Measurements from ENCODE around the gene CRYM.
"Not testable (repeated sequence)": the region's sequence is repeated elsewhere in the genome, so short reads cannot be mapped to it uniquely, and the experiment has no call there.

Gene CRYM

DNA sequence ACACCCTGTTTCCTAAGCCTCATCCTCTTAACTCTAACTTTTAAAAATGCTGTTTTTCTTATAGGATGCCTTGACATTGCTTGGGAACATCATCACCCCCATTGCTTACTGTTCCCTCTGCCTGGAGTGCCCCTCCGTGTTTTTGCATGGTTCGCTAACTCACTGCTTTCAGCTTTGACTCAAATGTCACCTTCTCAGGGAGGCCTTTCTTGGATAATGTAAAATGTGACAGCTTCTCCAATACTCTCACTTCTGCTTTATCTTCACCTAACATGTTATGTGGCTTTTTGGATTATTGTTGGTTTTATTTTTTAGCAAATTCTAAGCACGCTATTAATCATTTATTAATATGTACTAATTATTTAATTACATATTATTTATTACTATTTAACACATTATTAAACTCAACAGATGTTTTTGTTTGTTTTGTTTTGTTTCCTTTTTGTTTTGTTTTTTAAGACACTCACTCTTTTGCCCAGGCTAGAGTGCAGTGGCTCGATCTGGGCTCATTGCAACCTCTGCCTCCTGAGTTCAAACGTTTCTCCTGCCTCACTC lies 3.8 kb downstream of the CRYM start:
- H3K4me3 ChIP-seq (ENCODE audit: low read length), result no peak overlapping the region
- H3K9ac ChIP-seq (ENCODE audit: low read length), result no peak overlapping the region
- H3K27ac ChIP-seq (ENCODE audit: low read depth, low read length), result no peak overlapping the region
- no peaks in the 10 kb centered on the region for H3K4me1 ChIP-seq (ENCODE audit: control insufficient read depth, insufficient read depth, low read length)
- H3K27me3 ChIP-seq (ENCODE audit: control insufficient read depth, insufficient read depth, low read length), result no peaks in the 10 kb centered on the region
- no peaks in the 10 kb centered on the region for H3K36me3 ChIP-seq (ENCODE audit: control insufficient read depth, insufficient read depth, low read length)

DNA sequence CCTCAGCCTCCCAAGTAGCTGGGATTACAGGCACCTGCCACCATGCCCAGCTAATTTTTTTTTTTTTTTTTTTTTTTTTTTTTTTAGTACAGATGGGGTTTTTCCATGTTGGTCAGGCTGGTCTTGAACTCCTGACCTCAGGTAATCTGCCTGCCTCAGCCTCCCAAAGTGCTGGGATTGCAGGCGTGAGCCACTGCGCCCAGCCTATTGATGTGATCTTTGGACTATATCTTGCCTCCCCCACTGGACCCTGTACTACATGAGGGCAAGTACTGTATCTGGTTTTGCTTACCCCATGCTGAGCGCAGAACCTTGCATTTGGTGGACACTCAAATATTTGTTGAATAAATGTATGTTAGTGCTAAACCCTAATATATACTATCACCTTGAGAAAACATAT lies 5.3 kb downstream of the CRYM start:
- H3K36me3 ChIP-seq (ENCODE audit: control insufficient read depth, insufficient read depth, low read length); H3K27ac ChIP-seq (ENCODE audit: low read depth, low read length); H3K4me3 ChIP-seq (ENCODE audit: low read length); H3K4me1 ChIP-seq (ENCODE audit: control insufficient read depth, insufficient read depth, low read length); H3K27me3 ChIP-seq (ENCODE audit: control insufficient read depth, insufficient read depth, low read length); H3K9ac ChIP-seq (ENCODE audit: low read length): not testable (repeated sequence)

DNA sequence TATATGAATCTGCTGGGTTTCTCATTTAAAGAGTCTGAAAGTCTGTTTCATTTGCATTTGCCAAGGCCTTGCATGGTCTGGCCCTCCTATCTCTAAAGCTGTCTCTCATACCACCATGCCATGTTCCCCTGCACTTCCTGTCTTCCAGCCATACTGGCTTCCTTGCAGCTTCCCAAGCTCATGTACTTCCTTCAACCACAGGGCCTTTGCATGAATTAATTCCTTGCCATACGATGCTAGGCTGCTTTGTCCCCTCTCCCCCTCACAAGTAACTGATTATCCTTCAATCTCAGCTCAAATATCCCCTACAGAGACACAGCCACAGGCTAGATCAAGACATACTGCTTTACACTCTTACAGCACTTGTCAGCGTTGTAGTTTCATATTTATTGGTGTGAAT lies 5.8 kb downstream of the CRYM start:
- Histone ChIP-seq H3K36me3 (ENCODE audit: control insufficient read depth, insufficient read depth, low read length) (no peaks in the 10 kb centered on the region), H3K9ac (ENCODE audit: low read length) (no peak overlapping the region), H3K4me3 (ENCODE audit: low read length) (no peak overlapping the region), H3K4me1 (ENCODE audit: control insufficient read depth, insufficient read depth, low read length) (no peaks in the 10 kb centered on the region), H3K27me3 (ENCODE audit: control insufficient read depth, insufficient read depth, low read length) (no peaks in the 10 kb centered on the region), H3K27ac (ENCODE audit: low read depth, low read length) (no peak overlapping the region)

DNA sequence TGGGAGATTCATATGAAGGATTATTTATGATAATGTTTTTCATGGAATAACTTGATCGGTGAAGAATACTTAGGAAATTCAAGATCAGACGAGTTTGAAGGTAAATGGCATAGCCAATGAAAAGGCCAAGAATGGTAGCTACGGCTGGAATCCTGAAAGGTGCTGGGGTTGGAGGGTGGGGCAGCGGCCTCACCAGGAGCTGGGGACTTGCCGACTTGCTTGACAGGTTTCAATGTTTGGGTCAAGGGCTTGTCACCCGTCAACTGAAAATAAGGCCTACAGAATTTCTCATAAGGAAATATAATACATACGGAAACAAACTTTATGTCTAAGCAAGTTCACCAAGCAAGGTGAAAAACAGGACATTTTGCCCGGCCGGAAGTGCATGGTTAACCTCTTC lies 9.9 kb downstream of the CRYM start:
- Histone ChIP-seq H3K27ac (ENCODE audit: low read depth, low read length) (no peak overlapping the region), H3K36me3 (ENCODE audit: control insufficient read depth, insufficient read depth, low read length) (no peaks in the 10 kb centered on the region), H3K4me3 (ENCODE audit: low read length) (no peak overlapping the region), H3K4me1 (ENCODE audit: control insufficient read depth, insufficient read depth, low read length) (peaks cover 2% of the 10 kb centered on the region), H3K27me3 (ENCODE audit: control insufficient read depth, insufficient read depth, low read length) (no peaks in the 10 kb centered on the region), H3K9ac (ENCODE audit: low read length) (no peak overlapping the region)

DNA sequence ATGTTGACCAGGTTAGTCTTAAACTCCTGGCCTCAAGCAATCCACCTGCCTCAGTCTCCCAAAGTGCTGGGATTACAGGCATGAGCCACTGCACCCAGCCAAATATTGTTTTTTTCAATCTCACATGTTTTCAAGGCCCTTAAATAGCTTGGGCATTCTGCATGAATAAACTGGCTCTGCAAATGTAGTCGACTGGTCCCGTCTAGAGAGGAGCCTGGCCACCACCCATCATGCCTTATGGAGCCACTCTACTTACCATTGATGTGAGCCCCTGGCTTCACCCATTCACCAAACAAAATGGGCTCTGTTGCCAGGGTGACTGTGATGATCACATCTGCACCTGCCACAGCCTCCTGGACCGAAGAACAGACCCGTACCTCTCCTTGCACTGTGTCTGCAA lies 10.8 kb downstream of the CRYM start:
- peaks cover 2% of the 10 kb centered on the region for H3K4me1 ChIP-seq (ENCODE audit: control insufficient read depth, insufficient read depth, low read length)
- H3K9ac ChIP-seq (ENCODE audit: low read length), result no peak overlapping the region
- H3K4me3 ChIP-seq (ENCODE audit: low read length), result no peak overlapping the region
- H3K36me3 ChIP-seq (ENCODE audit: control insufficient read depth, insufficient read depth, low read length), result no peaks in the 10 kb centered on the region
- H3K27me3 ChIP-seq (ENCODE audit: control insufficient read depth, insufficient read depth, low read length), result no peaks in the 10 kb centered on the region
- no peak overlapping the region for H3K27ac ChIP-seq (ENCODE audit: low read depth, low read length)

DNA sequence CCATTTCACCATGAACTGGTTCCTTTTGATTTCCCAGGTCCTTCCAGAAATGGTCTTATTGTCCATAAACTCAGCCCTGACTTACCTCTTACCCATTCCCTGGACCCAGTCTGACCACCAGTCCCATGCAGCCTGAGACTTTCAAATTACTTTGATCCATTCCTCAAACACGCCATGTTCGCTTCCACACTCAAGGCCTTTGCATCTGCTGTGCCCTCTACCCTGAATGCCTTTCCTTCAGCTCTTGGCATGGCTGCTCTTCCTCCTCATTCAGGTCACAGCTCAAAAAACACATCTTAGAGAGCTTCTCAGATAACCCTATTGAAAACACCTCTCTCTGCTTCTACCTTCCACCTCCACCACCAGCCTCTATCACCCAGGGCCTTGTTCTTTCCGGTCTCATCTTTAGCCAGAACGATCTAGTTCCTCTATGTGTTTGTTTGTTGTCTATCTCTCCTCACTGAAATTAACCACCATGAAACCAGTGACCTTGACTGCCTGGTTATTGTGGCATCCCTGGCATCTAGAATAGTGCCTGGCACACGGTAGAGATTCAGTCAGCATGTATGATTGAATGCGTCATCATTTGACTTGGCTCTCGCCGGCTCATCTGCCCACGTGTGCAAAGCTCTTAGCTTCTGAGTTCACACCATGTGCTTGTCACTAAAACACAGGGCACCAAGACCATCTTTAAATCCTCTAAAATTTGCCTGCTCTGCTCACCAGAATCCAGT lies 12.8 kb downstream of the CRYM start:
- Histone ChIP-seq H3K4me1 (ENCODE audit: control insufficient read depth, insufficient read depth, low read length) (peaks cover 2% of the 10 kb centered on the region), H3K27me3 (ENCODE audit: control insufficient read depth, insufficient read depth, low read length) (no peaks in the 10 kb centered on the region), H3K9ac (ENCODE audit: low read length) (no peak overlapping the region), H3K27ac (ENCODE audit: low read depth, low read length) (no peak overlapping the region), H3K36me3 (ENCODE audit: control insufficient read depth, insufficient read depth, low read length) (no peaks in the 10 kb centered on the region), H3K4me3 (ENCODE audit: low read length) (no peak overlapping the region)

DNA sequence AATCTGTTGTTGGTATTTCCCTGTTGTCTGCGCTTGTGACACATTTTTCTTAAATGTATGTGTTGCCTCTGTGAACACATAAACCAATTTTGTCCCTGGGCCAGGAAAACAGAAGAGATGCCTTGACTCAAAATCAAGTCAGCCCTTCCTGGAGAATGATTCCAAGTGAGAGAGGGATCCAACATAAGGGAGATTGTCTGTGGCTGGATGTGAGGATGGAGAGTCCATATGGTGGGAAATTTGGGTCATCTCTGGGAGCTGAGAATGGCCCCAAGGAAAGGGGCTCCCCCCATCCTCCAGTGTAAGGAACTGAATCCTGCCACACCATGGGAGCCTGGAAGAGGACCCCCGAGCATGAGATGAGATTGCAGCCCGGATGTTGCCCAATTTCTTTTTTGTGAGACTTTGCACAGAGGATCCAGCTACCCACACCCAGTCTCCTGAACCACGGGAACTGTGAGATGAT lies 13.5 kb downstream of the CRYM start:
- Histone ChIP-seq H3K4me3 (ENCODE audit: low read length) (no peak overlapping the region), H3K9ac (ENCODE audit: low read length) (no peak overlapping the region), H3K27ac (ENCODE audit: low read depth, low read length) (peak overlapping the region; percentile 59), H3K27me3 (ENCODE audit: control insufficient read depth, insufficient read depth, low read length) (no peaks in the 10 kb centered on the region), H3K36me3 (ENCODE audit: control insufficient read depth, insufficient read depth, low read length) (no peaks in the 10 kb centered on the region), H3K4me1 (ENCODE audit: control insufficient read depth, insufficient read depth, low read length) (peaks cover 2% of the 10 kb centered on the region)

DNA sequence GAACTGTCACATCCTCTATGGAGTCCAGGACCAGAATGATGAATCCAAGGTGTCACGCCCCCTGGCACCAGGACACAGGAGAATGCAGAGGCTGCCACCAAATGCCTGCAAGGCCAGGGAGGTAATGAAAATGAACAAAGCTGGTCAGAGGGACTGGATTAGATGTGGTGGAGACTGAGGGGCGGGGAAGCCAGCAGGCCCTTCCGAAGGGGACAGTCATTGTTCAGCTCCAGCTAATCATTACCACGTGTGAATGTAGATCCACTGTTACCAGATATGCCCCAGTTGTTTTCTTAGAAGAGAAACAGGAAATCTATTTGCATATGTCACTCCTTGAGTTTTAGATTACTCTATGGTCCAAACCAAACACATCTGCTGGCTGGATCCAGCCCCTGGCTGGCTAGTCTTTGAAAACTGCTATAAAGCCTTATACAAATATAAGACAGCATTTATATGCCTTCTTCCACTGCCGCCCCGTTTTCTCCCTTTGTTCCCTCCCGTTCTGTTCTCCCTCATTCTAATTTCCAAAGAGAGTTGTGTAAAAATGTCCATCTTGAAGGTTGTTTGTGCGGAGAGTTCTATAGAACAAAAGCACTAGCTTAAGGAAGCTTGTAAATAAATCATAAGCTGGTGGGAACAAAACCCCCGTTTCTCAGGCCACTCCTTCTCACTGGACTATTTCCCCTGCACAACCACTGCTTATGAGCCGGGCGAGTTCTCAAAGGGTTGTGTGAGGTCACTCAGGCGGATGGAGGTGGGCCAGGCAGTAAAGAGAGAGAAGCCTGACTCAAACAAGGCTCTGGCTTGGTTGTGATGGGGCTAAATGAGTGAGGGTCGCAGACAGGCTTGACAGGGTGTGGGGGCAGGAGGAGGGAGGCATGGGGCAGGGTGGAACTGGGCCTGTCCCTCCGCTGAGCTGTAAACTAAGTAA lies 14.2 kb downstream of the CRYM start:
- Histone ChIP-seq H3K4me3 (ENCODE audit: low read length) (no peak overlapping the region), H3K4me1 (ENCODE audit: control insufficient read depth, insufficient read depth, low read length) (peaks cover 2% of the 10 kb centered on the region), H3K27me3 (ENCODE audit: control insufficient read depth, insufficient read depth, low read length) (no peaks in the 10 kb centered on the region), H3K36me3 (ENCODE audit: control insufficient read depth, insufficient read depth, low read length) (no peaks in the 10 kb centered on the region), H3K9ac (ENCODE audit: low read length) (no peak overlapping the region), H3K27ac (ENCODE audit: low read depth, low read length) (peak overlapping the region; percentile 59)

DNA sequence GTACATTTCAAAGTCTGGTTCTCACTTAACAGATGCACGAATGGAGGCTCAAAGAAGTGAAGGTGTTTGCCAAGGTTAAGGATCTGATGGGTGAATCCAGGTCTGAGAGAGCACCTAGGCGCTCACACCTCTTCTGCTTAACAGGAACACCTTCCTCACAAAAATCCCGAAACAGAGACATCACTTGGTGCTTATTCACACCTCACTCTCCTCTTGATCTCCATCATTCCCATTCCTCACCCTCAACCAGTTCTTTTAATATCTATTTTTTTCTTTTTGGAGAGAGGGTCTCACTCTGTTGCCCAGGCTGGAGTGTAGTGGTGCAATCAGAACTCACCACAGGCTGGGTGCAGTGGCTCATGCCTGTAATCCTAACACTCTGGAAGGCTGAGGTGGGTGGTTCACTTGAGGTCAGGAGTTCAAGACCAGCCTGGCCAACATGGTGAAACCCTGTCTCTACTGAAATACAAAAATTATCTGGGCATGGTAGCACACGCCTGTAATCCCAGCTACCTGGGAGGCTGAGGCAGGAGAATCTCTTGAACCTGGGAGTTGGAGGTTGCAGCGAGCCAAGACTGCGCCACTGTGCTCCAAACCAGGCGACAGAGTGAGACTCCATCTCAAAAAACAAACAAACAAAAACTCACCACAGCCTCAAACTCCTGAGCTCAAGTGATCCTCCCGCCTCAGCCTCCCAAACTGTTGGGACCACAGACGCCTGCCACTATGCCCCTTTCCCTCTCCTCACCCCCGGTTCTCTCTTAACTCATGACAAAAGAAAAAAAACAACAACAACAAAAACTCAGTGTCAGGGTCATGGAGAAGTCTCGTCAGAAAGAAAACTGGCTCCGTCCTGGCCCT lies 15.1 kb downstream of the CRYM start:
- peaks cover 2% of the 10 kb centered on the region for H3K4me1 ChIP-seq (ENCODE audit: control insufficient read depth, insufficient read depth, low read length)
- no peaks in the 10 kb centered on the region for H3K27me3 ChIP-seq (ENCODE audit: control insufficient read depth, insufficient read depth, low read length)
- peak overlapping the region; percentile 59 for H3K27ac ChIP-seq (ENCODE audit: low read depth, low read length)
- no peak overlapping the region for H3K9ac ChIP-seq (ENCODE audit: low read length)
- no peak overlapping the region for H3K4me3 ChIP-seq (ENCODE audit: low read length)
- H3K36me3 ChIP-seq (ENCODE audit: control insufficient read depth, insufficient read depth, low read length), result no peaks in the 10 kb centered on the region

DNA sequence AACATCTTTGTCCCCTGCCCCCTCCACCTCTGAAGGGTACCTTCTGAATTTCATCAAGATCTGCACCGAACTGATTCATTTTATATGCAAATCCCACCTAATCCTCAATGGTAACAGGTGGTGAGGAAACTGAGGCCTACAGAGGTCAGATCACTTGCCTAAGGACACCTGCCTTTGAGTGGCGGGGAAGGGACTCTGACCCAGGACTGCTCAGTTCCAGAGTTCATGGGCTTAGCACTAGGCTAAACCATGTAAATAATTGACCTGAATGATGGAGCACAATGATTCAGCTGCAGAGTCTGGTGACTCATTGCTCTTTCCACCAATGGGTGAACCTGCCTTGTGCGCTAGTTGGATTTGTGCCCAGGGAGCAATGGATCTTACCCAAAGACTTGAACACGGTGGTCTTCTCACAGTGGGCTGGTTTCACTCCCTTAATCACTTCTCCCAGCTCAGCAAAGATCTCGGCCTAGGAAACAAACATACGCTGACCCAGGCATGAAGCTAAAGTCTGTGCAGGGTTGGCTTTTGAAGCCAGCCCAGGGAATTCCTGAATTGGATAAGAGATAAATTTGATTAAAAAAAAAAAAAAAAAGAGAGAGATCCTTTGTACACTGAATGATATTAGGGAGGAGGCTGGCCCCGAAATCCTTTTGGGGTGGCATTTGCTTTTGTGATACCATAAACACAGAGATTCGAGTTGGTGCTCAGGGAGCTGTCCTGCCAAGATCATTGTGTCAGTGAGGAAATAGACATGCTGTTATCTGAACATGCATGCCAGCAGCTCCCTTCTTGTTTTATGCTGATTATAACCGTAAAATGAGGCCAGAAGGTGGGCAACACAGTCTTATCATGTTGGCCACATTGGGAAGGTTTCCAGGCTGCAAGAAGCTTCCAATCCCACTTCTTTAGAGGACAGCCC lies 17.0 kb downstream of the CRYM start:
- Histone ChIP-seq H3K9ac (ENCODE audit: low read length) (no peak overlapping the region), H3K4me3 (ENCODE audit: low read length) (no peak overlapping the region), H3K36me3 (ENCODE audit: control insufficient read depth, insufficient read depth, low read length) (no peaks in the 10 kb centered on the region), H3K27ac (ENCODE audit: low read depth, low read length) (no peak overlapping the region), H3K4me1 (ENCODE audit: control insufficient read depth, insufficient read depth, low read length) (peaks cover 2% of the 10 kb centered on the region), H3K27me3 (ENCODE audit: control insufficient read depth, insufficient read depth, low read length) (no peaks in the 10 kb centered on the region)

DNA sequence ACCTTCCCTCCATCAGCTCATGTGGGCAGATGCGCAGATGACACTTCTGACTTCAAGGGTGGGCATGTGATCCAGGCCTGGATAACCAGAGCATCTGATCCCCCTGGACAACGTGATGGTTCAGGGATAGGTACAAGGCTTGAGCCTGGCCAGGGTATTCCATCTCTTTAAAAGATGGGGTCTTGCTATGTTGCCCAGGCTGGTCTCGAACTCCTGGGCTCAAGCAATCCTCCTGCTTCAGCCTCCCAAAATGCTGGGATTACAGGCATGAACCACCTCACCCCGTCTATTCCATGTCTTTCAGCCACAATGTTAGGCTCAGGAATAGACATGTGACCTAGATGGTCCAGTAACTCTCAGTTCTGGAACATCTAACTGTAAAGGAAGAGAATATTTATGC lies 20.8 kb downstream of the CRYM start:
- Histone ChIP-seq H3K4me1 (ENCODE audit: control insufficient read depth, insufficient read depth, low read length) (no peaks in the 10 kb centered on the region), H3K4me3 (ENCODE audit: low read length) (no peak overlapping the region), H3K9ac (ENCODE audit: low read length) (no peak overlapping the region), H3K36me3 (ENCODE audit: control insufficient read depth, insufficient read depth, low read length) (no peaks in the 10 kb centered on the region), H3K27me3 (ENCODE audit: control insufficient read depth, insufficient read depth, low read length) (no peaks in the 10 kb centered on the region), H3K27ac (ENCODE audit: low read depth, low read length) (no peak overlapping the region)
